Activated CD4-positive, alpha-beta memory T cell treated with anti-CD3 and anti-CD28 coated beads for 36 hours (primary cell): ENCODE results near the gene ACSF3. TPM values are rescaled to one million over a fixed set of nuclear protein-coding genes. Genes with fewer than 3 reads are reported as not detected.
"Not testable (repeated sequence)": the region's sequence is repeated elsewhere in the genome, so short reads cannot be mapped to it uniquely, and the experiment has no call there.

Experiments used
- CTCF ChIA-PET: fragments of 350-600 bp; sonication (Branson Sonifier 250); formaldehyde crosslinking; loops from one replicate; lab custom pipeline; 2021; ENCODE audit warnings: antibody characterized with exemption, inconsistent platforms; lab: Charles Lee
- POLR2A ChIA-PET: fragments of 350-600 bp; sonication (Branson Sonifier 250); formaldehyde crosslinking; loops from one replicate; lab custom pipeline; 2021; ENCODE audit warnings: antibody characterized with exemption; lab: Charles Lee
- DNase-seq: peaks from one replicate; pipeline ENCODE4 v3.0.0-alpha.2; 2020
- H3K27ac Mint-ChIP-seq: one replicate; pipeline ENCODE4 v1.8.0; 2021; ENCODE audit warnings: mixed read lengths
- H3K27me3 Mint-ChIP-seq: one replicate; pipeline ENCODE4 v1.8.0; 2021; ENCODE audit warnings: mixed read lengths
- H3K36me3 Mint-ChIP-seq: one replicate; pipeline ENCODE4 v1.8.0; 2021; ENCODE audit warnings: mixed read lengths
- H3K4me1 Mint-ChIP-seq: one replicate; pipeline ENCODE4 v1.8.0; 2021; ENCODE audit warnings: low read depth, mixed read lengths
- H3K4me3 Mint-ChIP-seq: one replicate; pipeline ENCODE4 v1.8.0; 2021; ENCODE audit warnings: mild to moderate bottlenecking, mixed read lengths
- H3K9me3 Mint-ChIP-seq: one replicate; pipeline ENCODE4 v1.8.0; 2021; ENCODE audit warnings: mixed read lengths
- intact Hi-C: fragments of 100-400 bp; cut with micrococcal nuclease; formaldehyde crosslinking; loops from one replicate; pipeline ENCODE4 v1.15.1; 2023
- total RNA-seq, 2 experiments: library from RNA; stranded (reverse); gene quantifications; one replicate each; pipeline ENCODE4 v1.2.3, GENCODE V29; 2021

ACSF3 gene
- total RNA-seq, 2 experiments from 2014 or later: 36.1 to 37.3 TPM

- Mint-ChIP-seq H3K4me3 (no peak overlapping the region), H3K9me3 (peaks cover 6% of the 10 kb centered on the region), H3K36me3 (no peaks in the 10 kb centered on the region), H3K27ac (no peak overlapping the region), H3K4me1 (peaks cover 3% of the 10 kb centered on the region), H3K27me3 (no peaks in the 10 kb centered on the region)
- POLR2A ChIA-PET: no interaction called here
- no peak for DNase-seq
- intact Hi-C loops: no loop called here
- CTCF ChIA-PET: no interaction called here
These were observed 13.3 kb upstream of the ACSF3 start for GRCh38 chr16:89080196-89080853.

DNA sequence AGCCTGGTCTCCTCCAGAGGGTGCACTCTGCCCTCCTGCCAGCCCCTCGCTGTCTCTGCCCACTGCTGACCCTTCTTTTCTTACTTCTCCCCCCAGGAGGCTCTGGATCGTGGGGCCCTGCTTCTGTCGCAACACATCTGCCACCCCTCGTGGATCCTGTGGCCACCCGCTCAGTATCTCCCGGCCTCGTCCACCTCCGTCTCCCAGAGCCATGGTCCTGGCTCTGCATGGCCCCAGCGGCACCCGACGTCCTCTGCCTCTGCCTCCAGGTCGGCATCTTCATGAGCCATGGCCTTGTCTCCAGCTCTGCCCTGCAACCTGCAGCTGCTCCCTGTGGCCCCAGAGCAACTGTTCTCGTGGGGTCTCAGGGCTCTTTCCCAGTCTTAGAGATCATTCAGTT is 12.1 kb upstream of the ACSF3 start:
- peaks cover 2% of the 10 kb centered on the region for H3K27me3 Mint-ChIP-seq
- intact Hi-C loops: no loop called here
- H3K9me3 Mint-ChIP-seq: no peaks in the 10 kb centered on the region
- no peaks in the 10 kb centered on the region for H3K36me3 Mint-ChIP-seq
- DNase-seq: no peak
- POLR2A ChIA-PET: no interaction called here
- CTCF ChIA-PET: no interaction called here
- H3K4me1 Mint-ChIP-seq: peaks cover 3% of the 10 kb centered on the region
- no peak overlapping the region for H3K27ac Mint-ChIP-seq
- no peak overlapping the region for H3K4me3 Mint-ChIP-seq

DNA sequence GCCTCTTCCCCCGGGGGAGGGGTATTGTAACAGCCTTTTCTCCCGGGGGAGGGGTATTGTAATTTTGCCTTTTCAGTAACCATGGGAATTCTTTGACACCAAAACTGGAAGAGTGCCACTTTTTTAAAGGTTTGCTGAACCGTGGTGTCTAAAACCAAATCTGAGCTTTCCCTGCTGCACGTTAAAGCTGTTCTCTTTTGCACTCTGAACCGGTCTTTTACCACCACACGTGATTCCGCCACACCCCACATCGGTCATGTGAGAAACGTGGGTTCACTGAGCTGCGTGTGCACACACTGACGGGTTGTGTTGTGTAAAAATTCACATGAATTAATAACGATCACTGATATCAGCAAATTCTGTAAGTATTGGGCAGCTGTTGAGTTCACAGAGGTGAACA is 9.2 kb upstream of the ACSF3 start:
- CTCF ChIA-PET: no interaction called here
- H3K4me3 Mint-ChIP-seq: no peak overlapping the region
- H3K4me1 Mint-ChIP-seq: peaks cover 3% of the 10 kb centered on the region
- intact Hi-C loops: no loop called here
- H3K27me3 Mint-ChIP-seq: peaks cover 8% of the 10 kb centered on the region
- no peak for DNase-seq
- POLR2A ChIA-PET: no interaction called here
- no peaks in the 10 kb centered on the region for H3K36me3 Mint-ChIP-seq
- no peaks in the 10 kb centered on the region for H3K9me3 Mint-ChIP-seq
- no peak overlapping the region for H3K27ac Mint-ChIP-seq

GRCh38 chr16:89084814-89085612 is 8.6 kb upstream of the ACSF3 start:
- H3K4me3 Mint-ChIP-seq: no peak overlapping the region
- POLR2A ChIA-PET: no interaction called here
- H3K4me1 Mint-ChIP-seq: peaks cover 3% of the 10 kb centered on the region
- H3K27ac Mint-ChIP-seq: no peak overlapping the region
- no peaks in the 10 kb centered on the region for H3K36me3 Mint-ChIP-seq
- DNase-seq: no peak
- CTCF ChIA-PET: interaction anchor here (0.6 kb wide), 1 partner anchor 140 kb away, joined by 5 read pairs; no protein-coding TSS in a partner anchor
- no peaks in the 10 kb centered on the region for H3K9me3 Mint-ChIP-seq
- peaks cover 8% of the 10 kb centered on the region for H3K27me3 Mint-ChIP-seq
- intact Hi-C loops: no loop called here

DNA sequence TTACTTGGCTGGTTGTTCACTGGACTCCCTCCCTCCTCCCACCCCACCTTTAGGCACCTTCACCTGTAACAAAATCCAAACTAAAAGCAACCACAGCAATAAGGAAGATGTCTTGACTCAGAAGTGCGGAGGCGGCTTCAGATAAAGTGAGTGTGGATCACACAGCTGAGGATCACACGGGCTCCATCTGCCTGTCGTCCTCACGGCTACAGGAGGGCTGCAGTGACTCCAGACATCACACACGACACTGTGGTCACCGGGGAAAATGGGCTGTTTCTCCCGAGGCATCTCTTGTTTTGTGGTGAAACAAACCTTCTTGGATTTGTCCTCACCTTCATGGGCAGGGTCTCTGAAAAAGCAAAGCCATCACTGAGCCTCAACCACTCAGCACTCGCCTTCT is 7.9 kb upstream of the ACSF3 start:
- Mint-ChIP-seq H3K27me3 (peaks cover 8% of the 10 kb centered on the region), H3K36me3 (no peaks in the 10 kb centered on the region), H3K4me1 (peaks cover 3% of the 10 kb centered on the region), H3K4me3 (no peak overlapping the region), H3K9me3 (no peaks in the 10 kb centered on the region), H3K27ac (no peak overlapping the region)
- ChIA-PET POLR2A (no interaction called here), CTCF (interaction anchor here (0.6 kb wide), 1 partner anchor 139 kb away, joined by 5 read pairs; no protein-coding TSS in a partner anchor)
- intact Hi-C loops: no loop called here
- no peak for DNase-seq

DNA sequence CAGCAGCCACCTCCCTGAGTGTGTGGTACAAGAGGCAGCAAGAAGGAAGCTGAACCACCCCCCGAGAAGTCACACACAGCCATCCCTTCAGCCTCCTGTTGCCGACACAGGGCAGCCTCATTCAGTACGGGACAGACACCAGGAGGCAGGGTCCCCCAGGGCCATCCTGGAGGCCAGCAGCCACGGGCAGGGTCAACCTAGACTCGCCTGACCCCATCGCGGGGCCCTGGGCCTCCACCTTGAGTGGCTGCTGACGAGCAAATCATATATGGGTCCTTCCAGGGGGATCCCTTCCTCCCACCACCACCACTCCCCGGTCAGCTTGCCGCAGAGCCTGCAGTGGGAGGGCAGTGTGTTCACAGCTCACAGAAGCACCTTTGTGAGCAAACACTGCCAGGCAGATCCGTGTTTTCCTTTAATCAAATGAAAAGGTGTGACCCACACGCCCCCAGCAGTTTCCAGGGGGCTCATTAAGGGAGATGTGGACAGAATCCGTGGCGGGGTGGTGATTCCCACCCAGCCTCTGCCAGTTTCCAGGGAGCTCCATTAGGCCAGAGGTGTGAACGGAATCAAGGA is 5.6 kb upstream of the ACSF3 start:
- ChIA-PET POLR2A (no interaction called here), CTCF (no interaction called here)
- intact Hi-C loops: no loop called here
- H3K4me3 Mint-ChIP-seq: no peak overlapping the region
- no peak for DNase-seq
- no peaks in the 10 kb centered on the region for H3K9me3 Mint-ChIP-seq
- H3K27ac Mint-ChIP-seq: no peak overlapping the region
- H3K36me3 Mint-ChIP-seq: no peaks in the 10 kb centered on the region
- H3K27me3 Mint-ChIP-seq: peaks cover 11% of the 10 kb centered on the region
- H3K4me1 Mint-ChIP-seq: peaks cover 6% of the 10 kb centered on the region

DNA sequence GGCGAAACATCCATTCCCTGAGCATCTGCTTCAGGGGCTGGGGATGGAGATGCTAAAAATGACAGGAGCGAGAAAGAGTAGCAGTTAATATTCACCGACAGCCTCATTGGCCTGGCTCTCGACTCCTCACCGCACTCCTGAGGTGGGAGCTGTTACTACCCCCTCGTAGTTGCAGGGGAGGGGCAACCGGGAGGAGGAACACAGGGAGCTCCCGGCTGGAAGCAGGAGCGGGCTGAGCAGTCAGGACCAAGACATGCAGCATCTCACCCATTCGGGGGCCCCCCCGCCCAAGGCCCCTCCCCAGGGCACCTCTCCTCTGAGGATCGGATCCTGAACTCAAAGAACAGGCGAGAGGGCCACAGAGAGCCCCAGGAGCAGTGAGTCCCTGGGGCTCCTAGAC is 4.5 kb upstream of the ACSF3 start:
- no peak overlapping the region for H3K27ac Mint-ChIP-seq
- intact Hi-C loops: no loop called here
- H3K9me3 Mint-ChIP-seq: no peaks in the 10 kb centered on the region
- no peak for DNase-seq
- H3K4me3 Mint-ChIP-seq: no peak overlapping the region
- peaks cover 8% of the 10 kb centered on the region for H3K4me1 Mint-ChIP-seq
- POLR2A ChIA-PET: no interaction called here
- peaks cover 11% of the 10 kb centered on the region for H3K27me3 Mint-ChIP-seq
- no peaks in the 10 kb centered on the region for H3K36me3 Mint-ChIP-seq
- CTCF ChIA-PET: no interaction called here

DNA sequence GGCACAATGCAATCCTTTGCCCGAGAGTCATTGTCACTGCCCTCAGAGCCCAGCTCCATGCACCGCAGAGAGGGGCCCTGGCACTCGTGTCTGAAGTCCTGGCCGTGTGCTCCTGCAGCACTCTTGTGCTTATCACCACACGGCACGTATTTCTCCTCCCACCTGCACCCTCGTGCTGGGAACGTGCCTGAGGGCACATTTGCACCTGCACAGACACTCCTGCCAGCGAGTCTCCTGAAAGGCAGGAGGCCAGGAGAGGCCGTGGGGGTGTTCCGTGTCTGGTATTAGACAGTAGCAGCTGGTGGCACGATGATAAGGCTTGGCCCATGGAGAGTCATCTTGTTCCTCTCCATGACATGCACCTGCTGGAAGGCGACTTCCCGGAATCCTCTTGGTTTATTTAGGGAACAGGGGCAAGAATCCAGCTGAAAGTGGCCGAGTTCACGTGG is 3.4 kb upstream of the ACSF3 start:
- POLR2A ChIA-PET: no interaction called here

DNA sequence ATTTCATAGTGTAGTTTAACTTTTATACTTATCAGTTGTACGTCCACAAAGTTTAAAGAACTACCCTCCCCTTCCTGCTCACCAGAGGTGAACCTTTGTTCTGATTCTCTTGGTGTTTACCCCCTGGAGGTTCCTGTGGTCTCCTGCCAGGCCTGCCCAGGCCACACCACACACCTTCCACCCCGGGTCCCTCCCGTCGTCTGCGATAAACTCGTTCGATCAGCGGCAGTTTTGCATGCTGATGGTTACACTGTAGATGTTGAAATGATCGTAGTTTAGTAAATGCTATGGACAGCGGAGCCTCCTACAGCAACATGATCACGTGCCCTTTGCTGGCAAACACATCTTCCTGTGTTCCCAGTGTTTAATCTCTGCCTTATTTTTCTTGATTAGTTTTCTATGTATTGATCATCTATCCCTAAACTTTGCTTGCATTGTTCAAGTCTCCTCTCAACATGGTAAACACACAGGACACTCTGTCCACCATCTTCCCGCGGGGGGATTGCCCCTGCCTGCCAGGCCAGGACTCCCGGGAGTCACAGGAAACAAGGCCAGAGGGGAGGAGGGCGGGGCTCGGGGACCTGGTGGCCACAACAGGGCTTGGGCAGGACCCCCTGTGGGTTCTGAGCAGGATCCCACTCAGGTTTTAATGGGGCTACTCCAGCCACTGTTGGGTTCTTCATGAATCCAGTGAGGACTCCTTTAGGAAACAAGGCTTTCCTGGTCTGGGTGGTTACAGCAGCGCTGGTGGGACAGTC is 2.8 kb upstream of the ACSF3 start:
- ChIA-PET CTCF (no interaction called here), POLR2A (no interaction called here)
- intact Hi-C loops: loop anchor here (10.0 kb wide), 2 partner anchors 124 to 276 kb away; partner anchors contain the start of genes APRT and ZNF778
- Mint-ChIP-seq H3K9me3 (no peaks in the 10 kb centered on the region), H3K36me3 (peaks cover 2% of the 10 kb centered on the region), H3K4me1 (peaks cover 22% of the 10 kb centered on the region), H3K4me3 (no peak overlapping the region), H3K27ac (no peak overlapping the region), H3K27me3 (peaks cover 11% of the 10 kb centered on the region)
- DNase-seq: no peak

More for the DNA sequence above, 3.4 kb upstream of the ACSF3 start:
- Mint-ChIP-seq H3K4me1 (peaks cover 16% of the 10 kb centered on the region), H3K27ac (no peak overlapping the region), H3K27me3 (peaks cover 11% of the 10 kb centered on the region), H3K4me3 (no peak overlapping the region), H3K9me3 (no peaks in the 10 kb centered on the region), H3K36me3 (peaks cover 2% of the 10 kb centered on the region)
- DNase-seq: no peak
- CTCF ChIA-PET: no interaction called here
- intact Hi-C loops: loop anchor here (10.0 kb wide), 2 partner anchors 125 to 275 kb away; partner anchors contain the start of genes APRT and ZNF778

DNA sequence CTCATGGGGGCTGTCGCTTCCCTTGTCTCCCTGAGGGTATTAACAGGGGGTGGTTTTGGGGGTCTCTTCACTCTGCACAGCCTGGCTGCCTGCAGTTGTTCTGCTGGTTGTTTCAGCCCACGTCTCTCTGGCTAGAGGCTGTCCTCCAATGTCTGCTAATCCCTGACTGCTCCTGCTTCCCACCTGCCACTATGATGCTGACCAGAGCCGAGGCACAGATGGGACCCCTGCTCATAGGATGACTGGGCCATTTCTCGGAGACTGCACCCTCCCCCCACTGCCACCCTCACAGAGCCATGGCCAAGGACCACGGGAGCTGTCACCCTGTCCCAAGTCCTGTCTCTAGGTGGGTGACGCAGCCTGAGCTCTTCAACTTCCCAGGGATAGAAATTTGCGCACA is 1.6 kb upstream of the ACSF3 start:
- intact Hi-C loops: loop anchor here (10.0 kb wide), 2 partner anchors 123 to 277 kb away; partner anchors contain the start of genes APRT and ZNF778
- DNase-seq: no peak

GRCh38 chr16:89093252-89093601 is 425 bp upstream of the ACSF3 start:
- Mint-ChIP-seq H3K4me3 (peak overlapping the region; percentile 66), H3K4me1 (peaks cover 45% of the 10 kb centered on the region), H3K27ac (peak overlapping the region; percentile 23)
- DNase-seq, H3K36me3 Mint-ChIP-seq, H3K27me3 Mint-ChIP-seq, H3K9me3 Mint-ChIP-seq, CTCF ChIA-PET: not testable (repeated sequence)
- intact Hi-C loops: loop anchor here (10.0 kb wide), 2 partner anchors 122 to 278 kb away; partner anchors contain the start of genes APRT and ZNF778
- POLR2A ChIA-PET: interaction anchor here (1.3 to 1.7 kb wide), 4 partner anchors 10 to 281 kb away, joined by 3 to 5 read pairs (median 3); partner anchors contain the start of genes APRT and ZNF778

More for the DNA sequence above, 1.6 kb upstream of the ACSF3 start:
- Mint-ChIP-seq H3K4me1 (peaks cover 33% of the 10 kb centered on the region), H3K27me3 (peaks cover 9% of the 10 kb centered on the region), H3K36me3 (peaks cover 4% of the 10 kb centered on the region), H3K27ac (no peak overlapping the region), H3K9me3 (no peaks in the 10 kb centered on the region), H3K4me3 (peak overlapping the region; percentile 49)
- POLR2A ChIA-PET: interaction anchor here (1.3 kb wide), 1 partner anchor 22 kb away, joined by 3 read pairs; no protein-coding TSS in a partner anchor
- CTCF ChIA-PET: no interaction called here
